T-helper 2 cell treated with Interferon-gamma antibody and Interleukin-4, amounts not matched to agents 5 μg/mL and 100 μg/mL, for 36 hours (primary cell): ENCODE results near the gene CRB2.

Source experiments
- DNase-seq: peaks from one replicate; pipeline ENCODE4 v3.0.0; 2021; ENCODE audit warnings: low spot score
- H3K27ac Mint-ChIP-seq: one replicate; pipeline ENCODE4 v1.8.0; 2021; ENCODE audit warnings: mild to moderate bottlenecking, mixed read lengths
- H3K27me3 Mint-ChIP-seq: one replicate; pipeline ENCODE4 v1.8.0; 2021; ENCODE audit warnings: low read depth, mixed read lengths
- H3K36me3 Mint-ChIP-seq: one replicate; pipeline ENCODE4 v1.8.0; 2021; ENCODE audit warnings: low read depth, mixed read lengths
- H3K4me1 Mint-ChIP-seq: one replicate; pipeline ENCODE4 v1.8.0; 2021; ENCODE audit warnings: low read depth, mixed read lengths
- H3K4me3 Mint-ChIP-seq: one replicate; pipeline ENCODE4 v1.8.0; 2022; ENCODE audit warnings: mild to moderate bottlenecking, moderate library complexity, mixed read lengths
- H3K9me3 Mint-ChIP-seq: one replicate; pipeline ENCODE4 v1.8.0; 2021; ENCODE audit warnings: mixed read lengths

CRB2 gene

DNA sequence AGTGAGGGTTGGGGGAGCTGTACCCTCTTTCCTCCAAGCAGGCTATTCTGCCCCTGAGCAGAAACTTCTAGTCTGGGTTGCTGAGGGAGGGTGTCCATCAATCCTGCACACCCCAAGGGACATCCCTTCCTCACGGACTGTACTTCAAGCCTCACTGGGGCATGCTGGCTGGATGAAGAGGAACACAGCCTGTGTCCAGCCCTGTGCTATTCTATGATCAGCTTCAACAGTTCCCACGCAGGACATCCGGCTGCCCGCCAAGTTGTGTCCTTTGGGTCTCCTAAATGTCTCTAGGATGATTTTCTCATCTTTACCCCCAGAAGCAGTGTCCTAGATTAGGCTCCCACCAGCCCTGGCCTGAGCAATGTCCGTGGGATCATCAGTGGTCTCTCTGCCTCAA is 68.1 kb downstream of the CRB2 start:
- Mint-ChIP-seq H3K9me3 (no peaks in the 10 kb centered on the region), H3K27me3 (no peaks in the 10 kb centered on the region), H3K4me1 (no peaks in the 10 kb centered on the region), H3K36me3 (no peaks in the 10 kb centered on the region), H3K4me3 (no peak overlapping the region), H3K27ac (no peak overlapping the region)
- no peak for DNase-seq

DNA sequence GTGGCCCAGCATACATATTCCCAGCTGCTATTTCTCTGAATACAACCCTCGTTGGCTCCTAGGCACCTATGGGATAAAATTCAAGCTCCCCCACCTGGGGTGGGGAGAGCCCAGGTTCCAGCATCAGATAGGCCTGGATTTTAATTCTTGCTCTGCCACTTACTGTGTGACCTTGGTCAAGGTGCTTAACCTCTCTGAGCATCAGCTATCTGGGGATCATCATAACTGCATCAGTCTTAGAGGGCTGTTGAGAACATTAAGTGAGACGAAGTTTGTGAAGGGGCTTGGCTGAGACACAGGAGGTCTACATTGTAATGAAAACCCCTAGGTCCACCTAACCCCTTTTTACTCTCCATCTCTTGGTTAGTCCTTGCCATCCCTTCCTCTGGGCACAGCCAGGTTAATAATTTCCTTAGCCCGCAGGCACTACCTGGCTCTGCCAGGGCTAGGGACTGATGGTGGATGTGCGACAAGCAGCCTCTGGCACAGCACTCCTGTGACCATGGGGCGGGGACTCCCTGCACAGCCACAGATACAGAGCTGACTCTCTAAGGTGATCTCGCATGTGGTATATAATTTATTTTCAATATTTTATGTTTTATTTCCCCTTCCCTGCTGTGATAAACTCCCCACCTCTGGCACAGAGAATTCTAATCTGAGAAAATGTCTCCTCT is 68.7 kb downstream of the CRB2 start:
- DNase-seq, result no peak
- H3K27ac Mint-ChIP-seq, result no peak overlapping the region
- no peaks in the 10 kb centered on the region for H3K9me3 Mint-ChIP-seq
- H3K36me3 Mint-ChIP-seq, result no peaks in the 10 kb centered on the region
- H3K27me3 Mint-ChIP-seq, result no peaks in the 10 kb centered on the region
- no peak overlapping the region for H3K4me3 Mint-ChIP-seq
- no peaks in the 10 kb centered on the region for H3K4me1 Mint-ChIP-seq

DNA sequence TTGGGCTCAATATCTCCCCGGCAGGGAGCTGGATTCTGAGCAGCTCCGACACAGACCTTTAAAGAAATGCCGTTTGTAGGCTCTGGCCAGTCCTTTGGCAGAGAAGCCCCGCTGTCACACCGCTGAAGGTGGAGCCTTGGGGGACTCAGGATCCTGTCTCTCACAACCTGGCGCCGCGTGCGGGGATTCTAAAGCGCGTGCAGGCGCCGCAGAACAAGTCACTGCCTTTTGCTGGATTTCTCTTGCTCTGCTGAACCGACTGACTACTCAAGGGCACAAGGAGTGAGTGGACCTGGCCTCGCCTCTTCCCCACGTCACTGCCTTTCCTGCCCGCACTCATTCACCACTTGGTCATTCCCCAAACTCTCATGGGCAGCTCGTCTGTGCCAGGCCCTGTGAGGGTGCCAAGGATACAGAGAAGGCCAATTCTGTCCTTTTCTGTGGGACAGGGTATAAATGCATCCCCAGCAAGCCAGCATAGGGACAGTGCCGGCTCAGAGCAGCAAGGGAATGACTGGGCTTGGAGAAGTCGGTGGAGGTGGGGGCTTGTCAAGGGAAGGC is 69.3 kb downstream of the CRB2 start:
- H3K27me3 Mint-ChIP-seq, result no peaks in the 10 kb centered on the region
- DNase-seq, result no peak
- no peaks in the 10 kb centered on the region for H3K9me3 Mint-ChIP-seq
- no peak overlapping the region for H3K4me3 Mint-ChIP-seq
- no peaks in the 10 kb centered on the region for H3K36me3 Mint-ChIP-seq
- no peaks in the 10 kb centered on the region for H3K4me1 Mint-ChIP-seq
- H3K27ac Mint-ChIP-seq, result no peak overlapping the region

- H3K27ac Mint-ChIP-seq, result no peak overlapping the region
- H3K36me3 Mint-ChIP-seq, result no peaks in the 10 kb centered on the region
- no peaks in the 10 kb centered on the region for H3K9me3 Mint-ChIP-seq
- H3K4me3 Mint-ChIP-seq, result no peak overlapping the region
- H3K27me3 Mint-ChIP-seq, result no peaks in the 10 kb centered on the region
- no peak for DNase-seq
- no peaks in the 10 kb centered on the region for H3K4me1 Mint-ChIP-seq
These were observed 69.9 kb downstream of the CRB2 start for GRCh38 chr9:123425836-123426365.

DNA sequence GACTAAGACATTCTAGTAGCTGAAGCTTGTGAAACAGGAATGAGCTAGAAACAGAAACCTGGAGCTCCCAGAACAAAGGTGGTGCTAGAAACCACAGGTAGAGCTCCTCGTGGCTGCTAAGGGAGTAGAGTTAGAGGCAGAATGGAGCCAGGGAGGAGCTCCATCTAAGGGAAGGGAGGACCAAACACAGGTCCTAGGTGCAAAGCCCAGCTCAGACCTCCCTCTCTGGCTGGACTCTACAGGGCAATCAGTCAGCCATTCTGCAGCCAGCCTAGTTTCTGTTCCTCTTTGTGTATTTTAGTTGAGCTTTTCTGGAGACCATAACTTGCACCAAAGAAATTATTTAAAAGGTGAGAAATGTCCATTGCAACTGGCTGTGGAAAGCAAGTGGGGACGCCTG is 70.4 kb downstream of the CRB2 start:
- no peaks in the 10 kb centered on the region for H3K36me3 Mint-ChIP-seq

More for the DNA sequence above, 70.4 kb downstream of the CRB2 start:
- DNase-seq, result no peak
- Mint-ChIP-seq H3K4me1 (no peaks in the 10 kb centered on the region), H3K27me3 (no peaks in the 10 kb centered on the region), H3K9me3 (no peaks in the 10 kb centered on the region), H3K4me3 (no peak overlapping the region), H3K27ac (no peak overlapping the region)
